Measurements from ENCODE around the gene ALOX5.

Gene ALOX5

DNA sequence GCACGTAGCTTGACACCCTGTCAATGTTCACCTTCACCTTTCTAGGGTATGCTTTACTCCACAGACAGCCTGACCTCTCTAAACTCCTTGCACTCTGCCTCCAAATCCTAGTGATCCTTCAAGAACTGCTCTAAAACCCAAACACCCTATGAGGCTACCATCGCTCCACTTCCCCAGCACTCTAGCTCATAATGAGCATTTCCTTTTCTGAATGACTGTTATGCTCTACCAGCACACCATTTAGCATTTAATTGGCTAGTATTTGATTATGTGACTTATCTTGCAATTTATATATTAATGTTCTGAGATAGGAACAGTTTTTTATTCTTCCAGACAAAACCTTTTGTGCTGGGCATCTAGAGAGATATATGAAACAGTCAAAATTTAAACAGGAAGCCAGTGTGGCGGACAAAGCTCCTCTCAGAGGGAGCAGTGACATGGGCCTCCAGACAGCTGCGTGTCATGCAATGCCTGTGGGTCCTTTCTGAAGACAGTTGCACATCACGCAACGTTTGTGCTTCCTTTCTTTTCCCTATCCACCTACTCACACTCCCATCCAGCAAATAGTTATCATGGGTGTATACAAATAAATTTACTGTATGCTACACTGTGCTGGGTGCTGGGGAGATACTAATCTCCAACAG lies 86.3 kb downstream of the ALOX5 start:
- TF ChIP-seq, protein P1, sequence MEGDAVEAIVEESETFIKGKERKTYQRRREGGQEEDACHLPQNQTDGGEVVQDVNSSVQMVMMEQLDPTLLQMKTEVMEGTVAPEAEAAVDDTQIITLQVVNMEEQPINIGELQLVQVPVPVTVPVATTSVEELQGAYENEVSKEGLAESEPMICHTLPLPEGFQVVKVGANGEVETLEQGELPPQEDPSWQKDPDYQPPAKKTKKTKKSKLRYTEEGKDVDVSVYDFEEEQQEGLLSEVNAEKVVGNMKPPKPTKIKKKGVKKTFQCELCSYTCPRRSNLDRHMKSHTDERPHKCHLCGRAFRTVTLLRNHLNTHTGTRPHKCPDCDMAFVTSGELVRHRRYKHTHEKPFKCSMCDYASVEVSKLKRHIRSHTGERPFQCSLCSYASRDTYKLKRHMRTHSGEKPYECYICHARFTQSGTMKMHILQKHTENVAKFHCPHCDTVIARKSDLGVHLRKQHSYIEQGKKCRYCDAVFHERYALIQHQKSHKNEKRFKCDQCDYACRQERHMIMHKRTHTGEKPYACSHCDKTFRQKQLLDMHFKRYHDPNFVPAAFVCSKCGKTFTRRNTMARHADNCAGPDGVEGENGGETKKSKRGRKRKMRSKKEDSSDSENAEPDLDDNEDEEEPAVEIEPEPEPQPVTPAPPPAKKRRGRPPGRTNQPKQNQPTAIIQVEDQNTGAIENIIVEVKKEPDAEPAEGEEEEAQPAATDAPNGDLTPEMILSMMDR (IDR thresholded peaks at IDR 0.05; ENCODE audit: extremely low read depth, missing control alignments): no peak

DNA sequence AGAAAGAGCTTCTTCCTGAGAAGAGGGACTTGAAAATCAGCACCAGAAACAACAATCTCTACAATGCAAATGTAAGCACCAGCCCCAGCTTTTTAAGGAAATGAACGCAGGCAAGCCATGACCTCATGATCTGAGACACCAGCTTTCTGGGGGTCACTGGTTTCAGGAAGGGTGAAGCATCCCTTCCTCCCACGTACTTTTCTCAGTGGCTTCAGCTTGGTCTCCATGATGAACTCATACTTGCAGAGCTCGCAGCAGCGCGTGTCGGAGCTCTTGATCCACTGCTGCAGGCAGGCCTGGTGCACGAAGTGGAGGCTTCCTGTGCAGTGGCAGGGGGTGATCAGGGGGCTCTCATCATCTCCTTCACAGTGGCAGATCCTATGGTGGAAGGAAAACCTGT lies 87.0 kb downstream of the ALOX5 start:
- TF ChIP-seq, protein P1 (IDR thresholded peaks at IDR 0.05; ENCODE audit: extremely low read depth, missing control alignments): no peak
- DNase-seq (ENCODE audit: low spot score): peak; percentile 85

More for the DNA sequence above, 86.3 kb downstream of the ALOX5 start:
- DNase-seq (ENCODE audit: low spot score): peak; percentile 48

- TF ChIP-seq, protein P1 (IDR thresholded peaks at IDR 0.05; ENCODE audit: extremely low read depth, missing control alignments): no peak
- no peak for DNase-seq (ENCODE audit: low spot score)
These were observed 89.5 kb downstream of the ALOX5 start for GRCh38 chr10:45463244-45464116.

- TF ChIP-seq, protein P1 (IDR thresholded peaks at IDR 0.05; ENCODE audit: extremely low read depth, missing control alignments): peak; percentile 78
- DNase-seq (ENCODE audit: low spot score): peak; percentile 80
These were observed 91.0 kb downstream of the ALOX5 start for GRCh38 chr10:45464958-45465567.

DNA sequence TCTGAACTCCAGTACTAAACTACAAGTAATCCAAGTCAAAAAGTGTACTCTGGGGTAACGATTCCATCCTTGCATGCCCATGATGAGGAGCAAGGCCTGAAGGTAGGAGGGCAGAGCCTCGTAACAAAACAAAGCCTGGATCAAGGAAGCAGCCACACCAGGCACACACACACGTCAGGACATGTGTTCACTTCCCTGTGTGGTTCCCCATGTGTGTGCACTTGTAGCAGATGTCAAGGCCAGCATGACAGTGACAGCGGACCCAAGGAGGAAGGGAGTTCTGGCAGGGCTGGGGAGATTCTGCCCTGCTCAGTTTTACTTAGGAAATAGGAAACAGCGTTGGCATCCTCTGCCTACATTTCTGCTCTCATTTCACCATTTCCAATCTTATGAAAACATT lies 92.8 kb downstream of the ALOX5 start:
- TF ChIP-seq, protein P1 (IDR thresholded peaks at IDR 0.05; ENCODE audit: extremely low read depth, missing control alignments): no peak
- no peak for DNase-seq (ENCODE audit: low spot score)

GRCh38 chr10:45468079-45468478 lies 94.1 kb downstream of the ALOX5 start:
- DNase-seq (ENCODE audit: low spot score): no peak
- TF ChIP-seq, protein P1 (IDR thresholded peaks at IDR 0.05; ENCODE audit: extremely low read depth, missing control alignments): no peak

Measured in GM20000 (cell line).